NT2/D1 (cell line): Measurements from ENCODE around the gene CADM2.

Experiments
- DNase-seq: peaks from one replicate; pipeline ENCODE4 v3.0.0-alpha.2; 2011; ENCODE audit warnings: low read depth, low spot score
- H3K27me3 ChIP-seq: 2 replicates; pipeline ENCODE4 v1.6.0; 2011; ENCODE audit warnings: mild to moderate bottlenecking; ENCODE audit not compliant: insufficient read length, insufficient read depth
- H3K36me3 ChIP-seq: 2 replicates; pipeline ENCODE4 v1.6.1; 2011; ENCODE audit warnings: mild to moderate bottlenecking, low read length, mixed read lengths; ENCODE audit not compliant: insufficient read depth, insufficient read length
- H3K4me1 ChIP-seq: 2 replicates; pipeline ENCODE4 v1.5.1; 2011; ENCODE audit not compliant: insufficient read depth, insufficient read length
- H3K4me3 ChIP-seq: 2 replicates; pipeline ENCODE4 v1.5.1; 2011; ENCODE audit warnings: low read depth; ENCODE audit not compliant: insufficient read length
- H3K9ac ChIP-seq: 2 replicates; pipeline ENCODE4 v1.6.0; 2011; ENCODE audit warnings: low read depth; ENCODE audit not compliant: insufficient read length
- H3K9me3 ChIP-seq: 2 replicates; pipeline ENCODE4 v1.5.1; 2011; ENCODE audit warnings: mild to moderate bottlenecking, low read length; ENCODE audit not compliant: insufficient read depth
- SUZ12 ChIP-seq: IDR thresholded peaks from 2 replicates; pipeline ENCODE4 v1.6.1; 2011; ENCODE audit not compliant: insufficient read length, insufficient read depth; ENCODE audit errors: extremely low read depth
- YY1 ChIP-seq: IDR thresholded peaks from 2 replicates; pipeline ENCODE4 v1.6.1; 2011; ENCODE audit not compliant: insufficient read length, insufficient read depth
- ZNF274 ChIP-seq: IDR thresholded peaks from 2 replicates; pipeline ENCODE4 v1.6.1; 2011; ENCODE audit warnings: mild to moderate bottlenecking, low read depth, low read length

CADM2 gene

GRCh38 chr3:85783291-85783690, 824.5 kb downstream of the CADM2 start:
- Histone ChIP-seq H3K27me3 (no peaks in the 10 kb centered on the region), H3K4me1 (no peaks in the 10 kb centered on the region), H3K36me3 (no peaks in the 10 kb centered on the region), H3K4me3 (no peak overlapping the region), H3K9ac (no peak overlapping the region), H3K9me3 (no peaks in the 10 kb centered on the region)
- no peak for TF ChIP-seq YY1
- no peak for TF ChIP-seq ZNF274
- TF ChIP-seq SUZ12: no peak
- DNase-seq: no peak

- Histone ChIP-seq H3K36me3 (no peaks in the 10 kb centered on the region), H3K9ac (no peak overlapping the region), H3K4me1 (no peaks in the 10 kb centered on the region), H3K9me3 (no peaks in the 10 kb centered on the region), H3K27me3 (no peaks in the 10 kb centered on the region), H3K4me3 (no peak overlapping the region)
- no peak for TF ChIP-seq YY1
- TF ChIP-seq ZNF274: no peak
- TF ChIP-seq SUZ12: no peak
- DNase-seq: no peak
Measured at GRCh38 chr3:85785766-85786165, 827.0 kb downstream of the CADM2 start.

GRCh38 chr3:85790445-85791030, 831.7 kb downstream of the CADM2 start:
- TF ChIP-seq SUZ12 (no peak), YY1 (no peak), ZNF274 (no peak)
- no peaks in the 10 kb centered on the region for H3K27me3 ChIP-seq
- no peaks in the 10 kb centered on the region for H3K9me3 ChIP-seq
- H3K9ac ChIP-seq: no peak overlapping the region
- no peaks in the 10 kb centered on the region for H3K4me1 ChIP-seq
- H3K36me3 ChIP-seq: no peaks in the 10 kb centered on the region
- no peak overlapping the region for H3K4me3 ChIP-seq
- DNase-seq: no peak

GRCh38 chr3:85796140-85796539, 837.4 kb downstream of the CADM2 start:
- Histone ChIP-seq H3K9ac (no peak overlapping the region), H3K4me1 (no peaks in the 10 kb centered on the region), H3K4me3 (no peak overlapping the region), H3K27me3 (no peaks in the 10 kb centered on the region), H3K36me3 (no peaks in the 10 kb centered on the region), H3K9me3 (no peaks in the 10 kb centered on the region)
- DNase-seq: no peak
- no peak for TF ChIP-seq SUZ12
- TF ChIP-seq ZNF274: no peak
- no peak for TF ChIP-seq YY1

GRCh38 chr3:85800676-85801075, 841.9 kb downstream of the CADM2 start:
- Histone ChIP-seq H3K9me3 (no peaks in the 10 kb centered on the region), H3K27me3 (no peaks in the 10 kb centered on the region), H3K4me1 (no peaks in the 10 kb centered on the region), H3K9ac (no peak overlapping the region), H3K4me3 (no peak overlapping the region), H3K36me3 (no peaks in the 10 kb centered on the region)
- no peak for DNase-seq
- TF ChIP-seq YY1 (no peak), SUZ12 (no peak), ZNF274 (no peak)

GRCh38 chr3:85801955-85802354, 843.2 kb downstream of the CADM2 start:
- Histone ChIP-seq H3K27me3 (no peaks in the 10 kb centered on the region), H3K4me3 (no peak overlapping the region), H3K36me3 (no peaks in the 10 kb centered on the region), H3K4me1 (no peaks in the 10 kb centered on the region), H3K9ac (no peak overlapping the region), H3K9me3 (no peaks in the 10 kb centered on the region)
- peak; percentile 39 for DNase-seq
- TF ChIP-seq ZNF274: no peak
- no peak for TF ChIP-seq SUZ12
- TF ChIP-seq YY1: no peak

GRCh38 chr3:85808755-85809154, 850.0 kb downstream of the CADM2 start:
- H3K27me3 ChIP-seq: no peaks in the 10 kb centered on the region
- H3K9me3 ChIP-seq: no peaks in the 10 kb centered on the region
- TF ChIP-seq SUZ12: no peak
- no peak for TF ChIP-seq YY1
- no peak for TF ChIP-seq ZNF274
- DNase-seq: no peak
- H3K4me1 ChIP-seq: no peaks in the 10 kb centered on the region
- H3K4me3 ChIP-seq: no peak overlapping the region
- H3K9ac ChIP-seq: no peak overlapping the region
- H3K36me3 ChIP-seq: no peaks in the 10 kb centered on the region
